Measurements from ENCODE around the gene ZNF784. TPM values are rescaled to one million over a fixed set of nuclear protein-coding genes. Genes with fewer than 3 reads are reported as not detected.
A peak's percentile ranks its signal among the peaks of the same experiment; 100 is the strongest.

The ZNF784 gene
- total RNA-seq, 3 donors from 2014 or later, result 3.3 to 3.4 (median 3.4) TPM

DNA sequence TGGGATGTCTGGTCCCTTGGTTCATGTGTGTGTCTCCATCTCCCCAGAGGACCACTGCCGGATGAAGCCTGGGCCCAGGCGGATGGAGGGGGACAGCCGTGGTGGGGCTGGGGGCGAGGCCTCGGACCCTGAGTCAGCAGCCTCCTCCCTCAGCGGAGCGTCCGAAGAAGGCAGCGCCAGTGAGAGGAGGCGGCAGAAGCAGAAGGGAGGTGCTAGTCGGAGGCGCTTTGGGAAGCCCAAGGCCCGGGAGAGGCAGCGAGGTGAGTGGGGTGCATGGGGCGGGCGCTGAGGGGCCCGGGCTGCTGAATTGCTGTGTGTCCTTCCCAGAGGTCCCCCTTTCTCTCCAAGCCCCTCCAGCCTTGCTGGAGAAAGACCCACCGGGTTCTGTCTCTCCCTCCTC is 26.9 kb upstream of the ZNF784 start:
- Mint-ChIP-seq H3K4me1 (ENCODE audit: low read depth) (peaks cover 38% of the 10 kb centered on the region), H3K27me3 (ENCODE audit: low read depth) (no peaks in the 10 kb centered on the region), H3K4me3 (peak overlapping the region; percentile 33), H3K36me3 (ENCODE audit: insufficient read depth) (peaks cover 10% of the 10 kb centered on the region), H3K9me3 (no peaks in the 10 kb centered on the region)
- DNase-seq (no peak), ATAC-seq (no peak)

DNA sequence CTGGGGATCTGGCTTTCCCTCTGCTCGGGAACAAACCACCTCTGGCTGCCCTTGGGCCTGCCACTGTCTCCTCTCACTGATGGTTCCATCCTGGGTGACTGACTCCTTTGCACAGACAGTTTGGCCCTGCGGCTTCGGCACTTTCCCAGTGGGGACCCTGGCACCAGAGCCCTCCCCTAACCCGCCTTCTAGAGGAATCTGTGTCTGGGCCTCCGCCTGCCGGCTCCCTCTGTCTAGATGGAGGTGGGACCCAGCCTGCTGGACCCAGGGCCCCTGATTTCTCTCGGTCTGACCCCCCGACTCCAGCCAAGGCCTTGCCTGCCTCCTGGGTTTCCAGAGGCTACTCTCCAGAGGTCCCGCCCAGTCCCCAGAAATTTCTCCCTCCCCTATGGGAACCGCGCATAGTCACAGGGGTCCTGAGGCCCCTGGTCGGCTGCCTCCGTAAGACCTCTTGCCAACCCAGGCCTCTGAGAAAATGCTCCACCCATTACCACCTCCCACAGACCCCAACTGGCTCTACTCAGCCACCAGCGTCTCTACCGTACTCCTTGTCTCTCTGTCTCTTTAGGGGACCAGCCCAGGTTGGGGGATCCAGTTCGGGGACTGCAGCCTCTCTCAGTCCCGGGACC is 26.4 kb upstream of the ZNF784 start:
- peaks cover 5% of the 10 kb centered on the region for H3K36me3 Mint-ChIP-seq (ENCODE audit: insufficient read depth)
- H3K27me3 Mint-ChIP-seq (ENCODE audit: low read depth), result no peaks in the 10 kb centered on the region
- no peak for ATAC-seq
- peaks cover 34% of the 10 kb centered on the region for H3K4me1 Mint-ChIP-seq (ENCODE audit: low read depth)
- no peak for DNase-seq
- H3K9me3 Mint-ChIP-seq, result no peaks in the 10 kb centered on the region
- peak overlapping the region; percentile 33 for H3K4me3 Mint-ChIP-seq

DNA sequence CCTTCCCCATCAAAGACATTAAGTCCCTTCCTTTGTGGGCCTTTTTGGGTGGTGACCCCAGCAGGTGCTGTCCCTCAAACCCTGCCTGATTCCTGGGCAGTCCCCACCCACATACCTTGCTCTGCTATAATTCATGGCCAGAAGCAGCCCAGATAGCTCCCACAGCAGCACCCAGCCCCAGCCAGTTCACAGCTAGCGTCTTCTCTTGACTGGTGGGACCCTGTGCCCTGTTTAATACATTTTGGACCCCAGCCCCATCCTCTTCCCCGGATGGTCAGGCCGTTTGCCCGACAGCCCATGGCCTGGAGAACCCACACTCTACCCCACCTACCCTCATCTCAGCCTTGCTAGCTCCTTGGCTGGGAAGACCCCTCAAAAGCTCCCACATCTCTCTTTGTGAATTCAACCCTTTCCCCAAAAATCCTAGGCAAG is 25.8 kb upstream of the ZNF784 start:
- Mint-ChIP-seq H3K9me3 (no peaks in the 10 kb centered on the region), H3K27me3 (ENCODE audit: low read depth) (no peaks in the 10 kb centered on the region), H3K4me3 (no peak overlapping the region), H3K36me3 (ENCODE audit: insufficient read depth) (peaks cover 6% of the 10 kb centered on the region), H3K4me1 (ENCODE audit: low read depth) (peaks cover 39% of the 10 kb centered on the region)
- ATAC-seq (no peak), DNase-seq (no peak)

DNA sequence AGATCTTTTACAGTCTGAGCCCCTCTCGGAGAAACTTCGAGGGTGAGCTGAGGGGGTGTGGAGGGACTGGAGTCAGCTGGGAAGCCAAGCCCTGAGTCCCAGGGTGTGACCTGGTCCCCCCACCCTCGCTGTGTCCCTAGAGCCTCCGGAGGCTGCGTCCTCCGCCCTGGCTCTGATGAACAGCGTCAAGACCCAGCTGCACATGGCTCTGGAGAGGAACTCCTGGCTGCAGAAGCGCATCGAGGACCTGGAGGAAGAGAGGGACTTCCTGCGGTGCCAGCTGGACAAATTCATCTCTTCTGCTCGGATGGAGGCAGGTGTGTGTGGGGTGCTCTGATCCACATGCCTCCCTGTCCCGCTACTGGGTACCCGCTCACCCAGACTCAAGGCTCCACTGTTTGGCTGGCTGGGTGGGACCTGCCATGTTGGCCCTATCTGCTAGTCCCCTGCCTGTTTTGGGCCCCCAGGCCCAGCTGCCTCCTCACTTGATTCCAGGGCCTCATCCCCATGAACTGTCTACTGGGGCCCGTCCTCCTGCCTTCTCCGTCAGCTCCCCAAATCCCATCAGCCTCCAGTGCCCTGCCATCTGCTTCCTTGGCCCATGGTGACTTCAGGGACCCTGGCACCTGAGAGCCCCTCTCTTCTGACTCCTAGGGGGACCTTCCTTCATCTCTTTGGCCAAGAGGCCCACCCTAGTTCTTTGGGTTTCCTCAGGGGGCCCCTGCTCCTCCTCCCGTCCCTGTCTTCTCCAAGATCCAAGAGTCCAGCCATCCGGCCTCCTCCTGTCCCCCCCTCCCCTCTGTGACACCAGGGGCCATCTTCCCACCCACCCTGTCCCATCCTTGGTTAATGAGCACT is 25.1 kb upstream of the ZNF784 start:
- Mint-ChIP-seq H3K36me3 (ENCODE audit: insufficient read depth) (peaks cover 6% of the 10 kb centered on the region), H3K4me3 (peak overlapping the region; percentile 76), H3K4me1 (ENCODE audit: low read depth) (peaks cover 39% of the 10 kb centered on the region), H3K27me3 (ENCODE audit: low read depth) (no peaks in the 10 kb centered on the region), H3K9me3 (no peaks in the 10 kb centered on the region)
- DNase-seq (no peak), ATAC-seq (no peak)

GRCh38 chr19:55648585-55649267 is 24.4 kb upstream of the ZNF784 start:
- DNase-seq (no peak), ATAC-seq (no peak)
- Mint-ChIP-seq H3K4me3 (peak overlapping the region; percentile 76), H3K27me3 (ENCODE audit: low read depth) (no peaks in the 10 kb centered on the region), H3K9me3 (no peaks in the 10 kb centered on the region), H3K36me3 (ENCODE audit: insufficient read depth) (peaks cover 6% of the 10 kb centered on the region), H3K4me1 (ENCODE audit: low read depth) (peaks cover 39% of the 10 kb centered on the region)

GRCh38 chr19:55647732-55648584 is 23.6 kb upstream of the ZNF784 start, which contains the start of gene CCDC106:
TSS of gene CCDC106 (plus strand) at chr19:55648212. CDS start at chr19:55649047, 835 bp downstream.
- DNase-seq (peak; percentile 61), ATAC-seq (peak; percentile 11 to 19)
- H3K36me3 Mint-ChIP-seq (ENCODE audit: insufficient read depth), result peaks cover 6% of the 10 kb centered on the region
- H3K27me3 Mint-ChIP-seq (ENCODE audit: low read depth), result no peaks in the 10 kb centered on the region
- peaks cover 44% of the 10 kb centered on the region for H3K4me1 Mint-ChIP-seq (ENCODE audit: low read depth)
- peak within 1 kb of the TSS; percentile 80 for H3K4me3 Mint-ChIP-seq
- H3K9me3 Mint-ChIP-seq, result no peaks in the 10 kb centered on the region

DNA sequence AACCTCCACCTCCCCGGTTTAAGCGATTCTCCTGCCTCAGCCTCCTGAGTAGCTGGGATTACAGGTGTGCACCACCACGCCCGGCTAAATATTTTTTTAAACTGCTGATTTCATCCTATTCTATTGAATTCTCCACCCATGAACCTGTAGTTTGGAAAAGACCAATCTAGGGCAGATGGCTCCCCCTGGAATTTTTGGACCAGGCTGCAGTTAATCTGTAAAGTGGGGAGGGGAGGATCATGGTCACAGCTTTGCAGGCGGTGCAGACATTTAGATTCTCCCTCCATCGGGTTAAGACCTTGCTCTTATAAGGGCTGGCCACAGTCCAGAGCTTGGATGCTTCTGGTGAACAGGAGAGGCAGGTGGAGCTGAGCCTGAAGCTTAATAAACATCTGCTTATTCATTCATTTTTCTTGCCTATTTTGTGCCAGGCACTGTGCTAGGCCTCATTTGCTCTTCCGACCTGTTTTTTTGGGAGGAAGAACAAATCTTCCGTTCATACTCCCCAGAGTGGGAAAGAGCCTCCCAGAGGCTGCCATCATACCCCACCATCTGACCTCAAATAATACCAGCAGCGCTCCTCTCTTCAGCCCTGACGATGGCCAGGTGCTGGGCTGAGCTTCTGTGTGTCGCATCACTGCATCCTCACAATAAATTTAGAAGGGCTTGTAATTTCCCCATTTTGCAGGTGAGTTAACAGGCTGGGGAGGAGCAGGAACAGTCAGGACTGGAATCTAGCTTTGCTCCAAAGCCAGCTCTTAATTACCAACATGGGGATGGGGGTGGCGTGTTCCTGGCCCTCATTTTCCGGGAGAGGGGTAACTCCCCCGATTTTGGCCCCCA is 22.7 kb upstream of the ZNF784 start:
- Mint-ChIP-seq H3K4me3 (peak overlapping the region; percentile 80), H3K36me3 (ENCODE audit: insufficient read depth) (peaks cover 6% of the 10 kb centered on the region), H3K9me3 (no peaks in the 10 kb centered on the region), H3K27me3 (ENCODE audit: low read depth) (no peaks in the 10 kb centered on the region), H3K4me1 (ENCODE audit: low read depth) (peaks cover 46% of the 10 kb centered on the region)
- no peak for DNase-seq
- no peak for ATAC-seq

DNA sequence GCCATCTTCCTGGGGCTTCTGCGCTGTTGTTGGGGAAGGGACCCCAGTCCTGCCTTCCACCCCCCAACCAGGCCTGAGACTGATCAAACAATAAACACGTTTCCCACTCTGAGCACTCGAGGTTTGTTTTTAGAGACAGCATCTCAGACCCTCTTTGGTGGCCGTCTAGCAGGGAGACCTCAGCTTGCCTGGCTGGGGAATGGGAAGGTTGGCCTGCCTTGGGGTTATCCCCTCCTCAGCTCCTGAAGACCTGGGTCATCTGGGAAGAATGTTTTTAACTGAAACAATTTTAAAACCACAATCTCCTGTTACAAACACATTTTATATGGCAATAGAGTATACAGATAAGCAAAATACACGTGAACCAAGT is 21.1 kb upstream of the ZNF784 start:
- H3K36me3 Mint-ChIP-seq (ENCODE audit: insufficient read depth), result peaks cover 6% of the 10 kb centered on the region
- H3K9me3 Mint-ChIP-seq, result no peaks in the 10 kb centered on the region
- peaks cover 48% of the 10 kb centered on the region for H3K4me1 Mint-ChIP-seq (ENCODE audit: low read depth)
- DNase-seq (no peak), ATAC-seq (no peak)
- H3K4me3 Mint-ChIP-seq, result peak overlapping the region; percentile 96
- no peaks in the 10 kb centered on the region for H3K27me3 Mint-ChIP-seq (ENCODE audit: low read depth)

DNA sequence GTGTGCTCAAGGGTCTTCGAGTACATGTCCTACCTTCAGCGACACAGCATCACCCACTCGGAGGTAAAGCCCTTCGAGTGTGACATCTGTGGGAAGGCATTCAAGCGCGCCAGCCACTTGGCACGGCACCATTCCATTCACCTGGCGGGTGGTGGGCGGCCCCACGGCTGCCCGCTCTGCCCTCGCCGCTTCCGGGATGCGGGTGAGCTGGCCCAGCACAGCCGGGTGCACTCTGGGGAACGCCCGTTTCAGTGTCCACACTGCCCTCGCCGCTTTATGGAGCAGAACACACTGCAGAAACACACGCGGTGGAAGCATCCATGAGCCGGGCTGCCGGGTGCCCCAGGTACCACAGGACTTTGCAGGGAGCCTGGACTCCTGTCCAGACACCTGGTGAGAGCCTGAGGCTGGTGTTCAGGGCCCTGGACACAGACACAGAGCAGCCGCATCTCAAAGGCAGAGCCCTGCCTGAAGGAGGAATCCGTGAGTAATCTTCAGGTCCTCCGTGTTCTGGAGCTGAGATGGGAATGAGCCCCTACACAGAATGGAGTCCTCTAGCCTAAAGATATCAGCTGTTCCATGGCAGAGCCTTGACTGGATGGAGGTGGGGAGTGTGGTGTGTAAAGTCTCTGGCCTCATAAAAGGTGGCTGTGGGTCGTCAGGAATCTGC is 20.6 kb upstream of the ZNF784 start:
- no peak for DNase-seq
- Mint-ChIP-seq H3K4me1 (ENCODE audit: low read depth) (peaks cover 48% of the 10 kb centered on the region), H3K4me3 (peak overlapping the region; percentile 96), H3K36me3 (ENCODE audit: insufficient read depth) (peaks cover 6% of the 10 kb centered on the region), H3K9me3 (no peaks in the 10 kb centered on the region), H3K27me3 (ENCODE audit: low read depth) (no peaks in the 10 kb centered on the region)
- ATAC-seq, result no peak

DNA sequence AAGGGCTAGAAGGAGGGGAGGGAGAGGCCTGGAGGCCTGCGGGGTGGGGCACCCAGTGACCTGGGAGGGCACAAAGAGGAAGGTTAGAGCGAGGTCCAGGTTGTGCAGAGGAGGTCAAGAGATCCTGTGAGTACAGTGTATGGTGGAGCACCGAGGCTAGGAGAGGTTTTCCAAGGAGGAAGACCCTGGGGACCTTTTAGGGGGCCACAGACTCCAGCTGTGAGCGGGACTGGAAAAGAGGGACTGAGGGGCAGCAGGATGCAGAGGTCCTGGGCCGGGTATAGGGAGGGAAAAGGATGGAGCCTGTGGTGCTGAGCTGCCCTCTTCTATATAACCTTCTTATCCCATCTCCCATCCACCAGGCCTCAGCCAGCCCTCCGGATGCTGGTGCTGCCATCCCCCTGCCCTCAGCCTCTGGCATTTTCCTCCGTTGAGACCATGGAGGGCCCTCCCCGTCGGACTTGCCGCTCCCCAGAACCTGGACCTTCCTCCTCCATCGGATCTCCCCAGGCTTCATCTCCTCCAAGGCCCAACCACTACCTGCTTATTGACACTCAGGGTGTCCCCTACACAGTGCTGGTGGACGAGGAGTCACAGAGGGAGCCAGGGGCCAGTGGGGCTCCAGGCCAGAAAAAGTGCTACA is 19.9 kb upstream of the ZNF784 start:
- H3K27me3 Mint-ChIP-seq (ENCODE audit: low read depth), result no peaks in the 10 kb centered on the region
- peak overlapping the region; percentile 96 for H3K4me3 Mint-ChIP-seq
- DNase-seq, result no peak
- peaks cover 7% of the 10 kb centered on the region for H3K36me3 Mint-ChIP-seq (ENCODE audit: insufficient read depth)
- peaks cover 48% of the 10 kb centered on the region for H3K4me1 Mint-ChIP-seq (ENCODE audit: low read depth)
- ATAC-seq, result no peak
- H3K9me3 Mint-ChIP-seq, result no peaks in the 10 kb centered on the region

DNA sequence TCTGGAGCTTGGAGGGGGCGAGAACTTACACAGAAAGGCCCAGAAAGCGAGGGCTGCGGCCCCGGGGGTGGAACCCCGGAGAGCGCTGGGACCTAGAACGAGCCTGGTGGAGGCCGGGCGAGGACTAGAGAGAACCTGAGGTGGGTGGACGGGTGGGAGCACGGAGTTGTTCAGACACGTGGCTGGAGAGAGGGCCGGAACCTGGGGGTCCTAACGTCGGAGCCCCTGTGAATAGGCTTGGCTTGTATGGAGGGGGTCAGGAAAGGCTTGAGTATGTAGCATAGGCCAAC is 19.5 kb upstream of the ZNF784 start:
- H3K4me1 Mint-ChIP-seq (ENCODE audit: low read depth), result peaks cover 49% of the 10 kb centered on the region
- no peaks in the 10 kb centered on the region for H3K27me3 Mint-ChIP-seq (ENCODE audit: low read depth)
- peak overlapping the region; percentile 96 for H3K4me3 Mint-ChIP-seq
- H3K9me3 Mint-ChIP-seq, result peaks cover 3% of the 10 kb centered on the region
- H3K36me3 Mint-ChIP-seq (ENCODE audit: insufficient read depth), result peaks cover 11% of the 10 kb centered on the region
- DNase-seq (no peak), ATAC-seq (peak in 1 of 2 donors; percentile 1)

DNA sequence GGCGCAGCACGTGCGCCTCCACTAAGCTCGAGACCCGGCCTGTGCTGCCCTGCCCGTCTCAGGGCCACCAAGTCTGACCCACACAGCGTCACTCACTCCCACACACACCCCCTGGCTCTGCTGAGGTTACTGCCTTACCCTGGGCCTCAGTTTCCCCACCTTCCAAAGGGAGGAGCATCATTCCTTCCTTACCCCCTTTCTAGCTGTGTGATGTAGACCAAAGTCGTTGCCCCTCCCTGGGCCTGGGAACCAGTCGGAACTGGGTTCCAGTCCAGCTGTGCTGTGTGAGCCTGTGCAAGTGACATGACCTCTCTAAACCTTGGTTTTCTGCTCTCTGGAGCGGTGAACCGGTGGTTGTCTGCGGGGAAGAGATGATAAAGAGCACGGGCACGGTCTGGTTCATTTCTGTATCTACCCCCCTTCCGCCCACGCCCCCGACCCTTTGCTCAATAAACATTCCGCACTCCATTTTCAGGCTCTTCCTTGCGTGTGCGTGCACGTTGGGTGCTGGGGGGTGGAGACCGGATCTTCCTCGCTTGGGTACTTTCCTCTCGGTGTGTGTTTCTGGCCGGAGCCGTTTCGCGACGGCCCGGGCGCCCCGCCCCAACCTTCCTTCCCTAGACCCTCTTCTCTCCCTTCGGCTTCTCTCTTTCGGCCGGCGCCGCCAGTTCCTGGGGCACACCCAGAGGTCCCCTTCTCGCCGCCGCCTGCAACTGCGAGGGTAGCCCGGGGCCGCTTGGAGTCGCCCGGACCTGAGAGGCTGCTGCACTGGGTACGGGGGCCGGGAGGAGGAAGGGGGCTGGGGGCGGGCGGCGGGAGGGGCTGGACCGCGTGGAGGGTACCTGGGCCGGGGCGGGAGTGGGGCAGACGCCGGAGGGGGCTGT is 18.9 kb upstream of the ZNF784 start, which contains the start of gene ZNF581:
TSS of gene ZNF581 (plus strand) at position 647 of the 884 bp plus-strand sequence. CDS start 923 bp downstream, outside the sequence.
- peaks cover 46% of the 10 kb centered on the region for H3K4me1 Mint-ChIP-seq (ENCODE audit: low read depth)
- H3K9me3 Mint-ChIP-seq, result peaks cover 3% of the 10 kb centered on the region
- DNase-seq, result peak; percentile 76
- H3K4me3 Mint-ChIP-seq, result peak within 1 kb of the TSS; percentile 96
- H3K36me3 Mint-ChIP-seq (ENCODE audit: insufficient read depth), result peaks cover 14% of the 10 kb centered on the region
- ATAC-seq, result peak; percentile 61 to 64
- H3K27me3 Mint-ChIP-seq (ENCODE audit: low read depth), result no peaks in the 10 kb centered on the region

Data from activated T-cell treated with anti-CD3 and anti-CD28 coated beads, Interleukin-2, amount 50 U/mL, for 4 hours (primary cell).